Stimulated activated CD4-positive, alpha-beta T cell treated with anti-CD3 and anti-CD28 coated beads, Interleukin-4, amount 100 ng/mL, for 24 hours (primary cell): ENCODE results near the gene RASA1.
A peak's percentile ranks its signal among the peaks of the same experiment; 100 is the strongest.
"Not testable (repeated sequence)": the region's sequence is repeated elsewhere in the genome, so short reads cannot be mapped to it uniquely, and the experiment has no call there.

Source experiments
- DNase-seq: peaks from one replicate; pipeline ENCODE4 v3.0.0-alpha.2; 2020

RASA1 gene

GRCh38 chr5:87267574-87268125 lies at the start of gene RASA1:
TSS of gene RASA1 (plus strand) at chr5:87267883. CDS start at chr5:87268452, 569 bp downstream.
- peak; percentile 88 for DNase-seq

DNA sequence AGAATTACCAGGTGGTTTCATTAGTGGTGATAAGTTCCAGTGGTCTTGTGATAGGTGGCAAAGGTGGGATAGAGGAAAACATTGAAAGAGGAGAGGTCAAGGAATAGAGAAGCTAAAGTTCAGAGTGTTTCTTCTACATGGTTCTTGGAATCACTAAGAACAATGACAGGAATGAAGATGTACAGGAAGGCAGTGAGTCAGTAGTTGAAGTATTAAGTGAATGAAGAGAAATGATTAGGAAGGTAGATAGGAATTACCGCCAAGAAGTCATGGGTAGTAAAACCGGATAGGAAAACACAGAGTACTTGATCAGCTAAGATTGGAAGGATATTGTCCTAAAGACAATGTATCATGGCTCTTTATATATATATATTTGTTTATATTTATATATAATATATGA lies 37.9 kb upstream of the RASA1 start:
- no peak for DNase-seq

- peak; percentile 7 for DNase-seq
These were observed 36.5 kb upstream of the RASA1 start for GRCh38 chr5:87231037-87231808.

DNA sequence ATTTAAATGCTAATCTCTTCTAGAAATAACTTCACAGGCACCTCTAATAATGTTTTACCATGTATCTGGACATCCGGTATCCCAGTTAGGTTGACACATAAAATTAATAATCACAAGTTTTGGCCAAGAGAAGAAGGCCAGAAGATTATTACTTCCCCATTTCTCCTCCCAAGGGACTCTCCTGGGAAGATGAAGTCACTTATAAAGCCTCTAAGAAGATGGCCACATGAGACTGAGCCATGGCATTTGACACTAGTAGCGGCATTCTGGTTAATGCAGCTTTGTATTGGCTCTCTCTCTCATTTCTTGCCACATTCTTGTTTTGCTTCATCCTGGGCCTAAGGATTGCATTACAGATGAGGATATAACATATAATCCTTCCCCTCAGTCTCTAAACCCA lies 34.5 kb upstream of the RASA1 start:
- no peak for DNase-seq

DNA sequence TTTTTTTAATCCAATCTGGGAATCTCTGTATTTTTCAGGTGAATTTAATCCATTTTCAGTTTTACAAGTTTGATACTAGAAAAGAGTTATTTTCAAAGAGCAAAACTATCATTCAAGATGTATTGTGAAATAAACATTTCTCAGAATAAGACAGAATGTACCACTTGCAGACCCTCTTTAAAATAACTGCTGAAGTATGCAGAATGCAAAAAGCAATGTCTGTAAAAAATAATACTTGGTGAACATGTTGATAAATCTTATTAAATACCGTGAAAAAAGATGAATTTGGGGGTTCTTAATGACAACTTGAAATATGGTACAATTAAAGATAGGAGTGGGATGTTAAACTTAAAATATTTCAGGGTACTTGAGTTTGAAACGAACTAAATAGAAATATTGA lies 26.1 kb upstream of the RASA1 start:
- no peak for DNase-seq

DNA sequence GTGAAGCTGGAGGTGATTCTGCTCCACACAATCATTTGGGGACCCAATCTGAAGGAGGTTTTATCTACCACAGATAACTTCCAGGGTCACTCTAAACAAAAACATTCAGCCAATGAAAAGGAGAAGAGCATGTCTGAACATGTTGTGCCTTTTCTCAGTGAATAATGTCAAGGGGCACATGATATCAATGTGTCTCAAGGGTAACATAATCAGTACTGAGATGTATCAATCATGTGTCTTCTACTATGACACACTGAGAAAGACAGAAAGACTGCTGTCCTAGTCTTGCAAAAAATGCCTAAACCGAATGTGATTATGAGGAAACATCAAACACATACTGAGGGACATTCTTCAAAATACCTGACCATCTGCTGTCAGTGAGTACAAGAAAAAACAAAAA lies 25.4 kb upstream of the RASA1 start:
- no peak for DNase-seq

DNA sequence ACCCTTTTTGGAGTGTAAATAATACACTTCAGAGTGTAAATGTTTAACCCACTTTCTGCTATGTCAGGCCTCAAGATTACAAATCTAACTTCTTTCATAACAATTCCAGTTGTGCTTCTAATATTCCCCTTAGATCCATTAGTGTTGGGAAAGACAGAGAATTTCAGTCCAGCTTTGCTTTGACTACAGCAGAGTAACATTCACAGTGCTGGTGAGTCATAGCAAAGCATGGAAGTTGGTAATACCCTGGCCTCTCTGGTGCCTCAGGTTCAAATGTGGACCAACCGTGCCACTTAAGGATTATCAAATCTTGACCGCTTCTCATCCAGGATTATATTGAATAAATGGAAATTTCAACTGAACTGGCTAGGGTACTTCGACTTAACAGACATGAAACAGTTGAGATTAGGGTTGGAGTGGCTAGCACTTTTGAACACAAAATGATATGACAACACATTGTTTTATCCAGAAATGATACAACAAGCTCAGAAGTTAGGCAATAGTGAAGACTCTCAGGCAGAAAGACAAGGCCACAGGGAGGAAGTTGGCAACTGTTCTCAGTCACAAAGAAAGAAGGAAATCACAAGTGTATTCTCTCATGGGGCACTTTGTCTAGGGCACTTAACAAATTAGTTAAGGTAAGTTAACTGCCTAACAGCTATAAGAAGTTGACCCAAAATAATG lies 24.4 kb upstream of the RASA1 start:
- no peak for DNase-seq

DNA sequence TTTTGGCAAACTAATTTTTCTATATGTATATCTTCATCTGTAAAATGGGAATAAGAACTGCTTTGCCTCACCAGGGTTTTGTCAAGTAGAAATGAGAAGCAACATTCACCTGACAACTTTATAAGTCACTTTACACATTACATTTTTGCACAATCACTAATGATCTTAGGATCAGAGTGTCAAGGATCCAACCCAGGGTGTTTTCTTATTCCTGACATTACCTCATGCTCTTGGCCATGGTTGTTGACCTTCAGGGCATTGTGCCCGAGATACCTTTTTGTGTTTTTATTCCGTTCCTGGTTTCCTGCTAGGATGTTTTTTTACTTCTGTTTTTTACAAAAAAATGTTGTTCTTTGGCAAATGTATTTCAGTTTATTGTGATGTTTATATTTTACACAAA lies 22.2 kb upstream of the RASA1 start:
- DNase-seq, result no peak

DNA sequence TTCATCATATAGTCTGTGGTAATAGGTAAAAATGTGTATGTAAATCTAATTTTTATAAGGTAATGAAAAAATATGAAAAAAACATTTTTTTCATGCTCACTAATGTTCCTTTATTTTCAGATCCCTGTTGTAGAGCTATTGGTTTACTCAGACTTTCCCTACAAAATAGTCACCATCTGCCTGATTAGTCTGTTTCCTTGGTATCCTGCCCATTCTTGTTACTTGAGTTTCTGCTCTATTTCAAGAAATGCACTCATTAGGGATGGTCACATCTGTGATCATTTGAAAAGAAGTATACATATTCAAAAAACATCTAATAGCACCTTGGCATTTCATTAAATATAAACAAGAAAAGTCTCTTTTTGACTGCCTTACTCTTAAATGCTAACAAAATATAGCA lies 21.6 kb upstream of the RASA1 start:
- DNase-seq, result no peak

DNA sequence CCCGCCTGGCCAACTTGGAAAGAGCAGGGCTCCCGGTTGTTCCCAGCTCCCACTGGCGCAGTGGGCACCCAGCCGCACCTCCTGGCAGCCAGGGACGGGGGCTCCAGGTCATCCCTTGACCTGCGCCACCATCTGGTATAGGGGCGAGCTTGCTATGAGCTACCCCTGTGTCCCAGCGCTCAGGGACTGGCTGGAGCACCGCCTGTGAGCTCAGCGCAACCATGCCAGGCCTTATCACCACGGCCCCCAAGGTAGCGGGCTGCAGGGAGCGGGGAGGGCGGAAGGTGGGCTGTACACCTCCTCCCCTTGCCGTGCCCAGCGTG lies 15.4 kb upstream of the RASA1 start:
- no peak for DNase-seq

- no peak for DNase-seq
These were observed 13.6 kb upstream of the RASA1 start for GRCh38 chr5:87254035-87254434.

GRCh38 chr5:87258507-87258906 lies 9.2 kb upstream of the RASA1 start:
- DNase-seq, result no peak

GRCh38 chr5:87260604-87261192 lies 7.0 kb upstream of the RASA1 start:
- no peak for DNase-seq

GRCh38 chr5:87263498-87263897 lies 4.2 kb upstream of the RASA1 start:
- DNase-seq, result no peak

- DNase-seq, result no peak
These were observed 639 bp upstream of the RASA1 start for GRCh38 chr5:87266914-87267573.

- peak; percentile 78 for DNase-seq
These were observed 665 bp downstream of the RASA1 start for GRCh38 chr5:87268126-87268969.

DNA sequence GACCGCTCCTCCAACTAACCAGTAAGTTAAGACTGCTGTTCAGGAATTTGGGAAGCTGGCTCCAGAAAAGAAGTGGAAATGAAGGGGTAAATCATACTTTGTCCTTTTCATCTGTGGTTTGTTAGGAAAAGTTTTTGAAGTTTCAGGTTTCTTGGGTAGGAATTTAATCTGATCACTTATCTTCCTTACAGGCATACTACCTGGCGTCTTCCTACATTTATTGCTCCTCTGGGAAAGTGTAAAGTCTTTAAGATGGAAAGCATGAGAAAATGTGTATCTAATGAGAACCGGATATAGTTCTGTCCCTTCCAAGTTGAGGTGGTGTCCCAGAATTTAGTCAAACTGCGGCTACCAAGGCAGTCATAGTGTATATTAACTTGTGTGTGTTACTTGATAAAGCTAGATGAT lies 1.3 kb downstream of the RASA1 start:
- no peak for DNase-seq

DNA sequence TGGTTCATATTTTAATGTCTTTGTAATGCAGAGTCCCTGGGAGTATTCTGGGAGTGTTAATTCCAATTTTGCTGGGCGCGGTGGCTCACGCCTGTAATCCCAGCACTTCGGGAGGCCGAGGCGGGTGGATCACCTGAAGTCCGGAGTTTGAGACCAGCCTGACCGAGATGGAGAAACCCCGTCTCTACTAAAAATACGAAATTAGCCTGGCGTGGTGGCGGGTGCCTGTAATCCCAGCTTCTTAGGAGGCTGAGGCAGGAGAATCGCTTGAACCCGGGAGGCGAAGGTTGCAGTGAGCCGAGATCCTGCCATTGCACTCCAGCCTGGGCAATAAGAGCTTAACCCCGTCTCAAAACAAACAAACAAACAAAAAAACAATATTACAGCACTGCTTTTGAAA lies 3.2 kb downstream of the RASA1 start:
- not testable (repeated sequence) for DNase-seq

GRCh38 chr5:87276655-87277054 lies 9.0 kb downstream of the RASA1 start:
- DNase-seq, result no peak

DNA sequence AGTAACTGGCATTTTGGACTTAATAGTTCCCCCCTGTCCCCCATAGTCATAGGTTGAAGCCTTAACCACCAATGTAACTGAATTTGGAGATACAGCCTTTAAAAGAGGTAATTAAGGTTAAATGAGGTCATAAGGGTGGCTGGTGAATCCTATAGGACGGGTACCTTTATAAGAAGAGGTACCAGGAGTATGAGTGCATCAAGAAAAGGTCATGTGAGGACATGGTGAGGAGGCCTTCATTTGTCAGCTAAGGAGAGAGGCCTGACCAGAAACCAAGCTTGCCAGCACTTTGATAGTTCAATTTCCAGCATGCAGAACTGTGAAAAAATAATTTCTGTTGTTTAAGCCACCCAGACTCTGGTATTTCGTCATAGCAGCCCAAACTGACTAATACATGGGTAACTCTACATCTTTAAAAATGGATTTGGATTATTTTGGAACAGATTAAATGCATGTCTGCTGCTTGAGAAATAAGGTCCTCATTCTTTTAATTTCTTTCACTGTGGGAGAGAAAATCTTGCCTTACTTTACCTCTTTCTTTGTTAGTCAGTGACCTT lies 9.7 kb downstream of the RASA1 start:
- DNase-seq, result no peak

DNA sequence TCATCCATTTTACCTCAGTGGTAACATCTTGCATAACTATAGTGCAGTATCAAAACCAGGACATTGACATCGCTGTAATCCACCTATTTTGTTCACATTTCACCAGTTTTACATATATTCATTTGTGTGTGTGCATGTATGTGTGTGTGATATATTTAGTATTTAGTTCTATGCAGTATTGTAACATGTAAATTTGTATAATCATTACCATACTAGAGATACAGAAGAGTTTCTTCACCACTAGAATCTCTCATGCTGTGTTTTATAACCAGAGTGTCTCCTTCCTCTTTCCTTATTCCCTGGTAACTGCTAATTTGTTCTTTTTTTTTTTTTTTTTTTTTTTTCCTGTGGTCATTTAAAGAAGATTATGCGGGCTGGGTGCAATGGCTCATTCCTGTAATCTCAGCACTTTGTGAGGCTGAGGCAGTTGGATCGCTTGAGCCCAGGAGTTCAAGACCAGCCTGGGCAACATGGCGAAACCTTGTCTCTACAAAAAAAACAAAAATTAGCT lies 11.0 kb downstream of the RASA1 start:
- no peak for DNase-seq

DNA sequence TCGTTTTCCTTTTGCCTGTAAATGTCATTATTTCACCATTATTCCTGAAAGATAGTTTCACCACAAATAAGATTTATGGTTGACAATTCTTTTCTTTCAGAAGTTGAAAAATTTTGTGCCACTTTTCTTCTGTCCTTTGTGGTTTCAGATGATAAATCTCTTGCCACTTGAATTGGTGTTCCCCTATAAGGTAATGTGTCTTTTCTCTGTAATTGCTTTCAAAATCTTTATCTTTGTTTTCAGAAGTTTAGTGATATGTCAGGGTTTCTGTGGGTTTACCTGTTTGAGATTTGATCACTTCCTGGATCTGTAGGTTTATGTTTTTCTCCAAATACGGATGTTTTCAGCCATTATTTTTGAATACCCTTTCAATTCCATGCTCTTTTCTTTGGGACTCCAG lies 14.6 kb downstream of the RASA1 start:
- DNase-seq, result no peak
